RPMI8226 (cell line): ENCODE data around the gene FOXL1.

Experiments used
- DNase-seq: peaks from one replicate; pipeline ENCODE4 v3.0.0-alpha.2; 2015

FOXL1 gene

DNA sequence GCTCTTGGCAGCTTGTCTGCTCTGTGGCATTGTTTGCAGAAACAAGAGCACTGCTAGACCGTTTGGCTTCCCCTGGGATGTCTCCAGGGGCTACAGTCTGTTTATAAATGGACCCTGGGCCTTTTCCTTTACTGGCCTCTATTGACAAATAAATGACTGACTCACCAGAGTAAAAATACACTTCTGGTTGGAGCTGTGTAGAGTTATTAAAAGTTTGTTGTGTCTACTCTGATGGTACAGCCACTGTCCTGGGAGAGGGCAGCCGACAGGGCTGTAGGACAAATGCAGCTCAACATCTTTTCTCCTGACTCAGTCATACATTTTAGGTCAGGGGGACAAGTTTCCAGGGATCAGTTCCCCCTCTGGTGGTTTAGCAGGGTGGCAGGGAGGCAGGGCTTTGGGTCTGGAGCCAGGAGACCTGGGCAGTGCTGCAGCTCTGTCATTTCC lies 30.0 kb downstream of the FOXL1 start:
- DNase-seq, result no peak

DNA sequence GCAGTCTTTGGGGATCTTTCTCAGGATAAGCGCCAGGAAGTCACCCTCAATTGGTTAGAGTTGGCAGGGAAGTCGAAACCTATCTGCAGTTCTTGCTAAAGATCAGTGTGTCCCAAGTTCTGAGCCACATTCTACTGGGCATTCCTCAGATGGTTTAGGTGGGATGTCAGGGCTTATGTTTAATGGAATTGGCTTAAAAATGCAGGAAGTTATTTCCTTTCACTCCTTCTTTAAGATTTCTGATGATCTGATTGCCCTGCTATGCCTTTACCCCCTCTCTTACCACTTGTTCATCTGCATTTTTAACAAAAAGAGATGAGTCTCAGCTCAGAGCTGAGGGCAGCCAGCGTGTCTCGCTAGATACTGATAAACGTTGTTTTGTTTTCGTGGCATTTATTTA lies 30.8 kb downstream of the FOXL1 start:
- DNase-seq, result no peak

DNA sequence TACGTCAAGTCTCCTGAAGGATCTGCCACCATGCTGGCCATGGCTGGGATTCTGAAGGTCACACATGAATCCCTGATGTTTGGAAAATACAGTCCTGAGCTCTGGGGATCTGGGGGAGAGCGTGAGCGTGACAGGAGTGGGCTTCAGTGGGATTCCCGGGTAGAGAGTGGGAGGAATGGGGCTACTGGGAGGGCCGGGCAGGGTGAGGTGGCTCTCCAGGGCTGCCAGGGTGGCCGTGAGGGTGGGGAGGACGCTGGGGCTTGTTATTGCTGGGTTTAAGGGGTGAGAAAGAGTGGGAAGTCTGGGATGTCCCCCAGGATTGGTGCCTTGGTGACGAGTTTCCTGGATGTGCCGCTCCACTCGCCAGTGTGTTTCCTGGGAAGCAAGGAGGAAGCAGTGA lies 31.3 kb downstream of the FOXL1 start:
- no peak for DNase-seq

DNA sequence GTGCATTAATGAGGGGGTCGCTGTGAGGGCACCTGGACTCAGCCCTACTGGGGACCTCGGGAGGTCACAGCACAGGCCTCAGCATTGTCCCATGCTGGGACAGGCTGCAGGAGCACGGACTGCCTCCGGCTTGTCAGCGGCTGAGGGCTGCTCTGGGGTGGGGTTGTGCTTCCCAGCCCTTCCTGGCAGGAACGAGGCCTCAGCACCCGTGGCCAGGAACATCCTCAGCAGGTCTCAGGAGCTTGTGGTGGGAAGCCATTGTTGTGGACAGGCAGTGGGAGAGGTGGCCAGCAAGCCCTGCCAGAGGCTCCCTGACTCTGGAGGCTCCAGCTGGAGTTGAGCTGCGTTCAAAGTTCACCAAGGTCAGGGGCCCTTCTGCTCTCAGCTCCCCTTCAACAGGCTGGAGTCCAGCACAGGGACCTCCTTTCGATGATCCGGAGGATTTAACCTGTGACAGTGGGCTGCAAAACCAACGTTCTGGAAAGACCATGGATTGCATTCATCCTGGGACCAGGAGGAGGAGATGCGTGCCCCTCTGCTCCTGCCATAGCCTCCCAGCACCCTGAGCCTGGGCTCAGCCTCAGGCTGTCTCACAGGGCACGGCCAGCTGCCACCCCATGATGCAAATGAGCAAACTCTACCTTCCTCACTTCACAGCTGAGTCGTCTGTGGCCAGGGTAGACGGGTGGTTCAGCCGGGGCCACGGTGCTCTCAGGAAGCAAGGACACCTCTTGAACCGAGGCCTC lies 32.6 kb downstream of the FOXL1 start:
- no peak for DNase-seq

DNA sequence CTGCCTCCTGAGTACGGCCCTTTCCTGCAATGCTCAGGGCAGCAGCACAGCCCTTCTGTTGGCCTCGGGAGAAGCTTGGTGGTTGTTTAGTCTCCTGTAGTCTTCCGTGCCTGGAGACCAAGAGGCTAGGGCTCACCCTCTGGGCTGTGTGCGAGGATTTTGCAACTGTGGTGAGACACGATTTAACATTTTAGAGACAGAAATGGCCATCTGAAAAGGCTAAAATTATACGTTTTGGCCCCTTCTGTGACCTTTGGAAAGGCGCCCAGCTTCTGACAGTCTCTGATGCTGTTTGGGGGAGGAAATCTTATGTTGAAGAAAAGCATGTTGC lies 33.1 kb downstream of the FOXL1 start:
- DNase-seq, result no peak

DNA sequence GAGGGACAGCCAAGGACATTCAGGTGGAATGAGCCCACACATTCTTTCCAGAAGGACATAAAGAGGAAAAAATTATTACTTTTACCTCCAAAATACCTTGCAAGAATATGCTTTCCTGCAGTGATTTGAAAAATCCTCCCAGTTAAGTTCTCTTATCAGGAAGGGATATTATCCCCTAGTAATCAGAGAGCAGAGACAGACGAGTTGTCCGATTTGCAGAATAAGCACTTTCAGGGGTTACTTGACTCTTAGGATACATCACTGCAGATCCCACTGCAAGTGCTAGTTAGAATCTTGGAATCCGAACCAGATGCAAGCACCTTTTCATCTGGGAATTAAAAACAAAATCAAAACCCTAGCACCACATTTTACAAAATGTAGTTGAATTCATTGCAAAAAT lies 33.6 kb downstream of the FOXL1 start:
- DNase-seq, result no peak

DNA sequence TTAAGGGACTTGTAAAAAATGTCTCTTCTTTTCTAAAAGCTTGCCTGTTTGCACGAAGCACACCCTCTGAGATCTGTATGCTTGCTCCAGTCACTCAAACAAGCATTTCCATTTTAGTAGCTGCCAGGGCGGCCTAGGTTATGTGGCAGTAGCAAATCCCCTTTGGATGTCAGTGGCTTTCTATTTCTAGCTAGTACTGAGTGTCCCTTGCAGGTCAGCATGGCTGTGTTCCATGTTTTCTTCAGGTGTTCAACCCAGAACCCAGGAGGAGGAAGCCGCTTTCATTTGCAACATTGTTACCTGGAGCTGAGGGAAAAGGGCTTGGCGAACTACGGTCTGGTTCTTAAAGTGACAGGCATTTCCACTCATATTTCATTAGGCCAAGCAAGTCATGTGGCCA lies 36.4 kb downstream of the FOXL1 start:
- DNase-seq, result no peak

DNA sequence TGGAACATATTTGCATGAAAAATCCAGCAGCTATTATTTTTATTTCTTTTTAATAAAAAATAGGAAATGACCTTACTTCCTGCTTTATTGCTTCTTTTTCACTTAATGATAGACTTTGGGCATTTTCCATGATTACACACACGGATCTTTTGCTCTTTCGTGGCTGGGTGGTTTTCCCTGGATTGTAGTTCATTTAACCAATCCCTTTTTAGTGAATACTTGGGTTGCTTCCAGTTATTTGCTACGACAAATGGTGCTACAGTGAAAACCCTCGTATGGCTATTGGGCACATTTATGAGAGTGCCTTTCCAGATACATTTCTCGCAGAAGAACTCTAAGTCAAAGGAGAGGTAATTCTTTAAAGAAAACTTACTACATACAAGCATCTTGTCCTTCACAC lies 38.6 kb downstream of the FOXL1 start:
- DNase-seq, result no peak

DNA sequence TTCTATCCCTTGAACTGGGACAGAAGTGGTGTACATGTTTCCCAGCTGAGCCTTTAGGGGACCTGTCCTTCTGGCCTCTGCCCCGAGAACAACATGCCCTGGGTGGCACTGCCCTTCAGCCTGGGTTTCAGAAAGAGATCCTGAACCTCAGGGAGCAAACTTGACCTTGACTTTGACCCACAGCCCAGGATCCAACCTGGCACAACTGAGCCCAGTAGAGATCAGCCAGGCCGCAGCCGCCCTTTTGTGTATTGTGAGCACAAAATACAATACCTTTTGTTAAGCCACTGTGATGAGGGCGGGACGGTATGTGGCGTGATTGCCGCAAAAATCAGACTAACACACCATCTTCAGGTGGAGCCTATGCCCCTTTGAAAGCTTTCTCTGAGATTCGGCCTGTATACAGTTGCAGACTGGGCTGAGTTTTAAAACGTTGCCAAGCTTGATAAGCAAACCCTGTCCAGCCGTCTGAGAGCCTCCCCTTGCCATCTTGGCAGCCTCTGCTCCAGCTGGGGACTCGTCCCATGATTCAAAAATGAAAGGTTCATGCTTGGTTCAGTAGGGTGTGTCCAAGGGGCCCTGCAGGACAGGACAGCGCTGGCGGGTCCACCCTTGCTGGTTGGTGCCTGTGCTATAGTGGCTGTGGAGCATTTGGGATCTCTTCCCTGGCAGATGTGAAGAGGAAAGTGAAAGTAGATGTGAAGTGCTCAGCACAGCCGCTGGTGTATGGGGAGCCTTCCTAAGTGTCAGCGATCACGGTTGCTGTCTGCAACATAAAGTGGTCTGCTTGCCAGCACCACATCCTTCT lies 40.3 kb downstream of the FOXL1 start:
- no peak for DNase-seq

DNA sequence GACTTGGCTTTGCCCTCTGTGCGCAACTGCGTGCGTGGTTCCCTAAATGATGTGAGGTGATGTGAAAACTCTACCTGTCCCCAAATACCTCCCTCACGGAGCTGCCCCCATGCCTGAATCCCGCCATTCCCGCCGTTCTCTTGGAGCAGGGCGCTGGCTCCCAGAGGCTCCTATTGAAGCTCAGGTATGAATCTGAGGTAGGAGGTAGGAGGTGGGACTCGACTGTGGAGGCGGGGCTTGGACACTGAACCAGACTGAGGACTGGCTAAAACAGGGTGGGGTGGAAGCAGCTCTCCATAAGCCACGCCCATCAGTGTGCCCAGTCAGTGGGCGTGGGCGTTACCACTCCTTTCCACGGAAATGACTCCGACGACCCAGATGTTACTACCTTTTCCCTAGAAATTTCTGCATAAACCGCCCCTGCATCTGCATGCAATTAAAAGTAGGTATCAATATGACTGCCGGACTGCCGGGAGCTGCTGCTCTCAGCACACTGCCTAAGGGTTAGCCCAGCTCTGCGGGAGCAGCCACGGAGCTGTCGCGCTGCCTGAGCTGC lies 41.0 kb downstream of the FOXL1 start:
- no peak for DNase-seq

DNA sequence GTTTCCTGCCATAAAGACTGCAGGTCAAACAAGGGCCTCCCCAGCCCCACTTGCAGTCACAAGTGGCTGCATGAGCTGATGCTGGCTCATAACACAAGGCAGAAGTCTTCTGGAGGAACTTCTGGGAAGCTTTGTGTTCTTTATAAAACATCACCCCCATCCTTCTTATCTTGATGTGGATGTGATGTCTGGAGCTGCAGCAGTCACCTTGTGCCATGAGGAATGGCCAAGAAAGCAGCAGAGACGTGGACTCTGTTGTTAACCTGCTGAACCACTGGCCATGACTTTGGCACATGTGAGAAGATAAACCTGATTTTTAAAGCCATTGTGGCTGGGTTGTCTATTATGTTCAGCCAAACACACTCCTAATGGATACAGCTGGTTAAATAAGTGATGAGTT lies 41.8 kb downstream of the FOXL1 start:
- no peak for DNase-seq

DNA sequence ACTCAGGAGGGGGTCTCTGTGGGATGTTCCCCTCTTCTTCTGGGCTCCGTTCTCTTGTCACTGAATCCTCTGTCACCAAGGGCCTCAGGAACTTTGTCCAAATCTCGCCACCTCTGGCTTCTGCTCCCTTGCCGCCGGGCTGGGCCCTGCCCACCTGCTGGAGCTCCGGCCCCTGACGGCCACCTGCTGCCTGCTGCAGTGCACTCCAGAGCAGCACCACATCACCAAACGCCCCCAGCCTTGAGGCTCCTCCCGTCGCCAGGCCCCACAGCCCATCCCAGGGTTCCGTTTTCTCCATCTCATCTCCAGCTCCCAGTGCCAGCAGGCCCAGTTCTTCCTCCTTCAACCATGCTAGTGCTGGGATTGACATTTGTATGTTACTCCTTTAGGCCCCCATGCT lies 43.6 kb downstream of the FOXL1 start:
- DNase-seq, result no peak

DNA sequence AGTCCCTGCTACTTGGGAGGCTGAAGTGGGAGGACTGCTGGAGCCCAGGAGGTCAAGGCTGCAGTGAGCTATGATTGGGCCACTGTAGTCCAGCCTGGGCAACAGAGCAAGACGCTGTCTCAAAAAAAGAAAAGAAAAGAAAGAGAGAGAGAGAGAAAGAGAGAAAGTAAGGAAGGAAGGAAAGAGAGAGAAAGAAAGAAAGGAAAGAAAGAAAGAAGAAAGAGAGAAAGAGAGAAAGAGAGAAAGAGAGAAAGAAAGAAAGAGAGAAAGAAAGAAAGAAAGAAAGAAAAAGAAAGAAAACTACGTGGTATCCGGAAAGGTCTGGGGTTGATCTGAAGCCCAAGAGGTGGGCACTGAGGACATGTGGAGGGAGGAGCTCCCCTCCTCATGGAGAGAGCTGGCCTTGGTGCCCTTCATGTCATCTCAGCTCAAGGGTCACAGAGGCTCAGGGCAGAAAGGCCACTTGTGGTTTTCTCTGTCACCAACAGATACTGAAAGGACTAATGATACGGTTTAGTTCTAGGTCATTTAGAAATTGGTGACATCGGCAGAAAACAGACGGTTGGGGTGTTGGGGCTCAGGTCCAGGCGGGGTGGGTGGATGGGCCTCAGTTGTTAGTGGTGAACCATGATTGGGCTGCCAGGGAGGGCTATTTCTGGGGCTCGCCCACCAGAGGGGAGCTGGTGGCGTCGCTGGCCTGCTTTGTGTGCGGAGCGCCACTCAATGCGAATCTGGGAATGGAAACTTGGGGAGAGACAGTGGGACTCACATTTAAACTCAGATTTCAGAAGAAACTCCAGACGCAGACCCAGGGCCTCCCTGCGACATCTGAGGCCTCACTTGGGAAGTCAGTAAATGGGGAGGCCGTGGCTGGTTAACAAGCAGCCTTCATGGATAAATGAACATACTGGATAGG lies 44.6 kb downstream of the FOXL1 start:
- DNase-seq, result no peak

DNA sequence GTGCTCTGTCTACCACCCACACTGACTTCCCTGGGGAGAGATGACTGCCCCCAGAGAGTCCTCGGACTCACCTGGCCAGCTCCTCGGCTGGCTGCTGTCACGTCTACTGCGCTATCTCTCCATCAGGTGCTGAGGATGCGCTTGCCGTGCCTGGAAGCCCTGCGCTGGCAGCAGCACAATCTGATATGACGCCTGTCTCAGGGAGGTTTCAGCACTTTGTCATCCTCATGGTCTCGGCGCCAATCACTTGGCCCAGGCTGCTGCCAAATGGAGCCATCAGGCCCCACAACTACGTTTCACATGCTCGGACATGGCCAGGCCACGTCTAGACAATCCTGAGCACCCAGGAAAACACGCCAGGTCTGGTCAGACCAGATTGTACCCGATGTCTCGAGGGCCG lies 46.7 kb downstream of the FOXL1 start:
- DNase-seq, result no peak

DNA sequence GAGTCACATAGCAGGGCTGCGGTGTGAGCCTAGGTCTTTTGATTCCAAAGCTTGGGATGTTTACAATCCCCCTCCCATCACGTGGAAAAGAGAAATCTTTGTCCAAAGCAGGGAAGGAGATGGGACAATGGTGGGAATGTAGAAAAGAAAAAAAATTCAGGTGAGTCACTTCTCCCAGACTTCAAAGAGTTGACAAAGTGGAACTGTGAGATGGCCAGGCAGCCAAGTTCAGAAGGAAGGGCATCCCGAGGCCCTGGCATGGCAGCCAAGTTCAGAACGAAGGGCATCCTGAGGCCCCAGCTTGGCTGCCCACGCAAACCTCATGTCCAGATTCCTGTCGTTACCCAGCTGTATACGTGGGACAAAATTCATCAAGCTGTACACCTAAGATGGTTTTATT lies 47.5 kb downstream of the FOXL1 start:
- no peak for DNase-seq

DNA sequence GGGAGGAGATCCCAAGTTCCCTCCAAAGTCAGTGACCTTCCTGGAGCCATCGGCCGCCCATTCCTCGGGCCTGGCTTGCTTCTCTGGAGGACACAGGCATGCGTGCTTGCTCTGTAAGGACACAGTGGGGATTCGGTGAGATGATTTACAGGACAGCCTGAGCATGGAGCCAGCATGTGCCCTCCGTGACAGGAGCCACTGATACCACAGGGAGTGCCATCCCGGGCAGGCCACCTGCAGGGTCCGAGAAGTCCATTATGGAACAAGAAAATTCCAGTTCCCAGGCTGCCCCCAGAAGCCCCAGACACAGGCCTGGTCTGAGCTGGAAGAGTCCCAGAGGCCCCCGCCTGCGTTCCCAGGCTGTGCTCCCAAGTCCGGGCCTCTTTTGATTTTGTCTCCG lies 47.9 kb downstream of the FOXL1 start:
- DNase-seq, result no peak

DNA sequence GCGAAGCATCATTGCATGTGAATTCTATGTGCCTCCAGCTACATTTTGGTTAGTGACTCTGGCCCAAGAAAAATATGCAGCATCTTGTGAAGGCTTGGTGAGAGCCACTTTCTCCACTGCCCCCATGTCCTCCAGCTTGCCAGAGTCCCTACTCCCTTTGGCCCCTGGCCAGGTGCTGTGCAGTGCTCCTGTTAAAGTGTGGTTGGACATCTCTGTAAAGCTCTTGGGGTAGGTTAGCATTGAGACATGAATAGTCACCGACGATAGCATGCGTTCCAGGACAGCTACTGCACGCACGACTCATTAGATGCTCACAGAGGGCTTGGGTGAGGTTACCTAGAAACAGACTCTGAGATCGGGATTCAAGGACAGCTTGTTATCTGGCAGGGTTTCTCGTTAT lies 48.6 kb downstream of the FOXL1 start:
- DNase-seq, result no peak

DNA sequence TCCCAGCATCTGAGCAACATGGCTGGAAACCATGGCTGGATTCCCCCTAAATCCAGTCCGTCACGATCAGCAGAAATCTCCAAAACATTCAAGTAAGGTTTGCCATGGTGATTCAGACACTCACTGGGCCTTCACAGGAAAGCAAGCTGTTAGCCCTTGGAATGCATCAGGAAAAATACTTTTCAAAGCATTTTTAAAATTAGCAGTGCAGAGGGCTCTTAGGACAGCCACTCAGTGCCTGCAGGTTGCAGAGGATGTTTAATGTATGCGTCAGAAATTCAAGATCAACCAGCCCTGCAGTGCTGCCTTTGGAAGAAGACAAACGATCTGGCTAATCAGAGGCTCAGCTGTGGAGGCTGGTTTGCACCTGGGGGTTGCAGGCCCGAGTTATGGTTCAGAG lies 50.3 kb downstream of the FOXL1 start:
- no peak for DNase-seq

DNA sequence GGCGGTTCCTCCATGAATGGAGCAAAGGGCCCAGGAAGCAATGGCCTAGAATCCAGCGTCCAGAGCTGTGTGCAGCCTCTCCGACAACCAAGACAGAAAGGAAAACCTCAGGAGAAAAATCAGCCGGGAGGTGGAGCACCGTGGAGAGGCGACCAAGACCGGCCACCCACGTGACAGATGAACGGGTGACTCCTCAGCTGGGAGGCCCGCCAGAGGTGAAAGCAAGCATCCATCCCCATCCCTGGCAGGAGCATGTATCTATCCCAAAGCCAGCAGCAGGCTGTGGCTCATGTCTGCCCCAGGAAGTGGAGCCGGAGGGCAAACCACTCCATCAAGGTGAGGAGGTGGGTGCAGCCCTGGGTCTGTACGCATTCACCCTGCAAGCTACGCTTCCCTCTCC lies 52.1 kb downstream of the FOXL1 start:
- DNase-seq, result no peak

DNA sequence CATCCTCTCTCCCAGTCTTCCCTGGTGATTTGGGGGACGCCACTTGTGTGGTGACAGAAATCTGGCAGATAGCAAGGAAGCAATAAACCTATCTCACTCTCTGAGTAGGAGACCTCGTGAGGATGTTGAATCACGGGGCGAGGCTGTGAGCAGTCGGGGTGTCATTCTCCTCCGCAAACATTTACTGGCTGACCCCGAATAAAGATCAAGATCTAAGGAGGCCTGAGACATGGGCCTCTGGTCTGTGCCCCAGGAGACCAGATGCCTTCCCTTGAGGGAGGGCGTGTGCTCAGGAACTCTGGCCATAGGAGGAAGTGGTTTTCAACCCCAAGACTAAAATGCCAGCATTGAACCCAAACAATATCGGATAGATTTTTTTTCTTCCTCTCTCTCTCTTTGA lies 53.1 kb downstream of the FOXL1 start:
- no peak for DNase-seq
